Breast epithelium (tissue), 3 donors: Measurements from ENCODE around the gene TTLL13.

Experiments used
- POLR2A ChIP-seq: fragments of 450-650 bp; IDR thresholded peaks from one replicate; pipeline ENCODE4 v1.6.1; 2016; ENCODE audit warnings: antibody characterized with exemption, mild to moderate bottlenecking, moderate library complexity
- TF ChIP-seq, protein P1 (sequence below), 3 donors: fragments of 450-650 bp; IDR thresholded peaks; one replicate each; pipeline ENCODE4 v1.5.1; 2016 to 2017; ENCODE audit warnings: antibody characterized with exemption in 3 of 3, mild to moderate bottlenecking in 3 of 3, moderate library complexity in 3 of 3

DNA sequence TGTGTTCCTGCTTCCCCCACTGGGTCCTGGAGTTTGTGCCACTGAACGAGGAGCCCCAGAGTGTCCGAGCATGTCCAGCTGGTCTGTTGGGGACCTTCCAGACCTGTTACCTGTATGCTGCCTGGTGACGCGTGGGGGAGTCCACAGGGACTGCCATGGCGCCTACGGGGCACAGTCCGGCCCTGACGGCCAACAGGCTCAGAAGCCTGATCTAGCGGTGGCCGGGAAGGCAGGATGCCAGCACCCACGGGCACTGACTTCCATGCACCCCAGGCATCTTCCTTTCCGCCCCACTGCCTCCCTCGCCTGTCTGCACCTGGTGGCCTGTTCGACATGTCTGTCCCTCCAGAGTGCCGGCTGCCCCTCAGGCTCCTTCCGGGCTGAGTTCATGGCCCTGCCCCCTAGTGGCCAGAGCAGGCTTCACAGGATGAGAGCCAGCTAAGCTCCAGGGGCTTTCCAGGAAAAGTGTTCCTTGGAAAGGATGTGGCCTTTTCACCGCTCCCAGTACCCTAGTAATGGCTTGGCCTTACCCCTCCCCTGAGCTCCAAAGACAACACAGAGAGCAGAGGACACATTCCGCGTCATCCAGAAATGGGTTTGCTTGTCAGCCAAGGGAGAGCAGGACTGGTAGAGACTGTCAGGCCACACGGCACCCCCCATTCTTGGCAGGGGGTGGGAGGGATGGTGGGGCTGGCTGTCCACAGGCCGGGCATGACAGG, 51.8 kb downstream of the TTLL13 start:
- TF ChIP-seq, protein P1, sequence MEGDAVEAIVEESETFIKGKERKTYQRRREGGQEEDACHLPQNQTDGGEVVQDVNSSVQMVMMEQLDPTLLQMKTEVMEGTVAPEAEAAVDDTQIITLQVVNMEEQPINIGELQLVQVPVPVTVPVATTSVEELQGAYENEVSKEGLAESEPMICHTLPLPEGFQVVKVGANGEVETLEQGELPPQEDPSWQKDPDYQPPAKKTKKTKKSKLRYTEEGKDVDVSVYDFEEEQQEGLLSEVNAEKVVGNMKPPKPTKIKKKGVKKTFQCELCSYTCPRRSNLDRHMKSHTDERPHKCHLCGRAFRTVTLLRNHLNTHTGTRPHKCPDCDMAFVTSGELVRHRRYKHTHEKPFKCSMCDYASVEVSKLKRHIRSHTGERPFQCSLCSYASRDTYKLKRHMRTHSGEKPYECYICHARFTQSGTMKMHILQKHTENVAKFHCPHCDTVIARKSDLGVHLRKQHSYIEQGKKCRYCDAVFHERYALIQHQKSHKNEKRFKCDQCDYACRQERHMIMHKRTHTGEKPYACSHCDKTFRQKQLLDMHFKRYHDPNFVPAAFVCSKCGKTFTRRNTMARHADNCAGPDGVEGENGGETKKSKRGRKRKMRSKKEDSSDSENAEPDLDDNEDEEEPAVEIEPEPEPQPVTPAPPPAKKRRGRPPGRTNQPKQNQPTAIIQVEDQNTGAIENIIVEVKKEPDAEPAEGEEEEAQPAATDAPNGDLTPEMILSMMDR (IDR thresholded peaks at IDR 0.05), result peak; percentile 32 to 75 (median 51)
- TF ChIP-seq POLR2A, result no peak
